GM18502 (cell line): ENCODE results near the gene FKTN.

Experiments used
- ATAC-seq: cut with Tn5 transposase; IDR thresholded peaks from one replicate; pipeline ENCODE4 v1.9.1; 2021; ENCODE audit warnings: mild to moderate bottlenecking; ENCODE audit not compliant: unreplicated experiment, poor library complexity

Gene FKTN

DNA sequence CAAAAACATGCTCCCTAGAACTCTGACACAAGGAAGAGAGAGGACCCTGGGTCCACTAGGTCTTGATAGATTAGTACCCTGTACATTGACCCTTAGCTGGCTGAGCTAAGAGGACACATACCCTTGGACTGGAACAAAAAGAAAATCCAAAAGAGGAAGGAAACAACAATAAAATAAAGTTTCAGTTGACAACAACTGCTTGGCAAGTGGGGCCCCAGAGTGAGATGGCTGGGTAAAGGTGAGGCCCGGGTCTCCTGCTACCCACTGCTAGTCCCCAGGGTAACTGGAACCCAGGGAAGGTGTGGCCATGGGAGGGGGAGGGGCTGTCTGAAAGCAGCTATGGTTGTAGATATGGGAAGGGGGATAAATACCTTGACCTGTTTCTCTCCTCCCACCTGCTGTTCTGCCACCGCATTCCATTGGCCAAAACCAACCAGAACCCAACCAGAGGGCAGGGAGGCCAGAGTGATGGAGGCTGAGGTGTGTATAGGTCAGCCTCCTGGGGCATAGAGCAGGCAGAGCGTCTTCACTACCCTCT lies 116.0 kb downstream of the FKTN start:
- ATAC-seq, result no peak

DNA sequence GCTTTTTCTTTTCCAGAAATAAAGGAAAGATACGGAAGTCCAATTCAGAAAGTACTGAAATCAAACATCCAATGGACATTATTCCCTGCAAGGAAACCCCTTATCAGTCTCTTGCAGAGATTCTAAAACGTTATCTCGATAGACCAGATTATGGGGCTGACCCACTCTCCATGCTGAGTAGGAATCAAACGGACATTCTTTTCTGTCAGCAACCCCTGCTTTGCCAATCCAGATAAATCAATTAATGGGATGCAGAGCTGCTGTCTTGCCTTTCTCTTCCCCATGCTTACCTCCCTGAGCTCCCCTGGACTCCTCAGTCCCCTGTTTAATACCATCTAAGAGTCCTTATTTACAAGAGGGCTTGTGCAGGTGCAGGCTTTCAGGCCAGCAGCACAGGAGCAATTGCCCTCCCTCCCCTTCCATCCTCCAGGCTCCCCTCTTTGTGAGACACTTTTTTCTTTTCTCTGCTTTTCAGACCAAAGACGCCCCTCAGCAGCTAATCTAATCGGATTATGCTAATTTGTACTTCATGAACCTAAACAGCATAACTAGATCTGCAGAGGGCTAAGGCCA lies 118.5 kb downstream of the FKTN start:
- ATAC-seq, result no peak

DNA sequence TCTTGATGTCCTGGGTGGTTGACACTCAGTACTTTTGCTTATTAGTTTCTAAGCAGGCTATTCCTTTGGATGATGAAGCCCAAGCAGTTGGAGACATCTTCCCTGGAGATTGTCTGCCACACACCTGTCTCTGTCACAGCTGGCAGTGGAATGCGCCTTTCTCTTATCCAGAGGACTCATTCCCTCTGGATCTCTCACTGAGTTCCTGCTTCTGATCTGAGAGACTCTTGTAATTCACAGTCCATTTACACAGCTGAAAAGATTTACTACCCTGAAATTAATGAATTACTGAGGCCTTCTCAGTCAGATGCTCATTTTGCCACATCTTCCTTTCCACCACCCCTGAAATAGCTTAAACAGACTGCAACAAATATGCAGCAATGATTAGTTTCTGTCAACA lies 120.2 kb downstream of the FKTN start:
- no peak for ATAC-seq

- ATAC-seq, result no peak
These were observed 120.8 kb downstream of the FKTN start for GRCh38 chr9:105678781-105679180.

DNA sequence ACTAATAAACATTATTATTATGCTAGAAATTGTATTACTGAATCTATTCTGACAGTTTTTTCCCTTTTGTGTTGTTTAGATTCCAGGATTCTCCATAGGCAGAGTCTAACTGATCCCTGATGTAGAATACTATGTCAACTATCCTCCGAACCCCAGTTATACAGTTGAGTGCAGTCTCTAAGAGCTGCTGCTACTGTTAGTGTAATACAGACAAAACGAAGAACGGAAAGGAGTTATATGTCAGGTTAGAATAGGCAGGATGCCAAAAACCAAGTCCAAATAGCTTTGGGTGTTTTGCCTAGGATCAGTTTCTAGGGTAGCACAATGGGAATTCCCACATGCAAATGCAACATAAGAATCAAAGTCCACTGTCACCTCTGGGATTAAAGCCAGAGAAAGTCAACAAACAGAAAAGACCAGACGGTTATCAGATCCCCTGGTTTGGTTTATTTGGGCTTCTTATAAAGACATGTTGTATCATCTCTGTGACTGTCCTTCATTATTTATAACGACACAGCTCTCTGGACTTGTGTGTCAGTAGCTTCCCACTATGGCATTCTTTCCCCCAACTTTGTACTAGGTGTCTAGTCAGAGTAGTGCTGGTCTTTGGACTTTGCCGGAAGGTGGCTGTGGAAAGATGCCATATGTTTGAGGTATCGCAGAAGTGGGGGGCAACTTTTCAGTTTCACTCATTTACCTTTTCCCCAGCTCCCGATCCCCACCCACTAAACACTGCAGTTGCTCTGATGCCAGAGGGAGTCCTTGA lies 121.5 kb downstream of the FKTN start:
- ATAC-seq, result no peak

GRCh38 chr9:105681313-105681712 lies 123.4 kb downstream of the FKTN start:
- no peak for ATAC-seq

DNA sequence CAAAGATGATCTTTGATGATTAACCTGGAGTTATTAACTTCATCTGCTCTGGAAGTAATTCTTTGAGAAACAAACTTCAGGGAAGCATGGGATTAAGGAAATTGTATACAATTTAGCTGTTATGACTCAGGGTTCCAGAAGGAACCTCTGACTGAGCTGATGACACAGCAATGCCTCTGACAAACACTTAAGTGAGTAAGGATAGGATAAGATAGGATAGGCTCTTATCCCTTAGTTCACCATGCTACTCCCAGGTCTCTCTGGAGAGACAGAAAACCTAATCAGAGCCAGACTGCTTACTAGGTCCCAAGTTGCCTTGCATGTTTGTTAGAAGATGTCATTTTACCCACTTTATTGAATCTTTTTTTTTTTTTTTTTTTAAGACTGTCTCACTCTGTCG lies 123.8 kb downstream of the FKTN start:
- ATAC-seq, result no peak

GRCh38 chr9:105683688-105684275 lies 125.9 kb downstream of the FKTN start:
- no peak for ATAC-seq

- no peak for ATAC-seq
These were observed 129.0 kb downstream of the FKTN start for GRCh38 chr9:105686936-105687335.
